ENCODE measurements around the gene HADHA. TPM values are rescaled to one million over a fixed set of nuclear protein-coding genes. Genes with fewer than 3 reads are reported as not detected.

HADHA gene
- total and polyA plus RNA-seq, 2 donors (not counting 1 experiment from before 2014, with no cell fraction given): 155 to 162 TPM

DNA sequence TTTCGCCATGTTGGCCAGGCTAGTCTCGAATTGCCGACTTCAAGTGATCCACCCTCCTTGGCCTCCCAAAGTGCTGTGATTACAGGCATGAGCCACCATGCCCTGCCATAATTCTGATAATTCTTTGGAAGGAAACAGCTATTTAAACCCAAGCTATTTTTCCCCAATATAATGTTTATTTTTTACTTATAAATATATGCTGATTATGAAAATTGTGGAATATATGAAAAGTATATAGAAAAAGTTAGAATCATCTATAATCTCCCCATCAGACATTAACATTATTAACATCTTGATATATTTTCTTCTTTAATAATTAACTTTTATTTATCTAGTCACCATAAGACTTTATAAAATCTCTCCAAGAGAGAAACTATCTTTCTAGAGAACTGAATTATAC is 41.5 kb upstream of the HADHA start:
- Histone ChIP-seq H3K4me3 (replicated peaks in 1 of 4; ENCODE audit: control extremely low read depth in 1 of 4, insufficient read depth in 1 of 4, low read depth in 3 of 4, low read length in 4 of 4) (no peak overlapping the region), H3K27ac (ENCODE audit: insufficient read depth, low read length) (no peak overlapping the region), H2AFZ (ENCODE audit: low read length) (no peak overlapping the region), H3K9me3 (ENCODE audit: control insufficient read depth, insufficient read depth, low read depth, low read length) (no peaks in the 10 kb centered on the region), H3K4me2 (ENCODE audit: extremely low read depth, insufficient read depth, low read length) (no peak overlapping the region), H3K27me3 (ENCODE audit: control insufficient read depth, insufficient read depth, low read length) (no peaks in the 10 kb centered on the region), H4K20me1 (ENCODE audit: control insufficient read depth, extremely low read depth, insufficient read depth, low read length) (no peaks in the 10 kb centered on the region), H3K9ac (ENCODE audit: insufficient read depth, low read length) (no peak overlapping the region), H3K79me2 (ENCODE audit: control insufficient read depth, insufficient read depth, low read length) (no peaks in the 10 kb centered on the region), H3K4me1 (ENCODE audit: control insufficient read depth, extremely low read depth, insufficient read depth, low read length) (no peaks in the 10 kb centered on the region), H3K36me3 (ENCODE audit: control insufficient read depth, insufficient read depth, low read length) (peaks cover 3% of the 10 kb centered on the region)
- no peak for DNase-seq (ENCODE audit: low read depth in 2 of 2)
- TF ChIP-seq, protein P1, sequence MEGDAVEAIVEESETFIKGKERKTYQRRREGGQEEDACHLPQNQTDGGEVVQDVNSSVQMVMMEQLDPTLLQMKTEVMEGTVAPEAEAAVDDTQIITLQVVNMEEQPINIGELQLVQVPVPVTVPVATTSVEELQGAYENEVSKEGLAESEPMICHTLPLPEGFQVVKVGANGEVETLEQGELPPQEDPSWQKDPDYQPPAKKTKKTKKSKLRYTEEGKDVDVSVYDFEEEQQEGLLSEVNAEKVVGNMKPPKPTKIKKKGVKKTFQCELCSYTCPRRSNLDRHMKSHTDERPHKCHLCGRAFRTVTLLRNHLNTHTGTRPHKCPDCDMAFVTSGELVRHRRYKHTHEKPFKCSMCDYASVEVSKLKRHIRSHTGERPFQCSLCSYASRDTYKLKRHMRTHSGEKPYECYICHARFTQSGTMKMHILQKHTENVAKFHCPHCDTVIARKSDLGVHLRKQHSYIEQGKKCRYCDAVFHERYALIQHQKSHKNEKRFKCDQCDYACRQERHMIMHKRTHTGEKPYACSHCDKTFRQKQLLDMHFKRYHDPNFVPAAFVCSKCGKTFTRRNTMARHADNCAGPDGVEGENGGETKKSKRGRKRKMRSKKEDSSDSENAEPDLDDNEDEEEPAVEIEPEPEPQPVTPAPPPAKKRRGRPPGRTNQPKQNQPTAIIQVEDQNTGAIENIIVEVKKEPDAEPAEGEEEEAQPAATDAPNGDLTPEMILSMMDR (conservative IDR thresholded peaks at IDR 0.05 in 1 of 2, IDR thresholded peaks at IDR 0.05 in 1 of 2; ENCODE audit: low read depth in 1 of 2, low read length in 2 of 2): no peak
- no peak for TF ChIP-seq EZH2 (IDR thresholded peaks at IDR 0.05; ENCODE audit: low read length, missing control alignments)

DNA sequence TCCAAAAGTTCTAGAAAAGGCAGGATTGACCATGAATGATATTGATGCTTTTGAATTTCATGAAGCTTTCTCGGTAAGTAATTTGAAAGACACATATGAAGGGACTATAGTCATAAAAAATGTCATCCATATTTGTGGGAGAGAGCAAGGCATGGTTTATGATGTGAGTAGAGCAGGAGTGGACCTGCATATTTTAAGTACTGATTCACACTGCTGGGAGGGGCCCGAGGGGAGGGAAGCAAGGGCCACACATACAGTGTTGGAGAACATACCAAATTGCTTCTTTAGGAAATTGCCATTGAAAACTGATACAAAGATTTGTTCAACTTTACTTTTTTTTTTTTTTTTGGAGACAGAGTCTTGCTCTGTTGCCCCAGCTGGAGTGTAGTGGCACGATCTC is 39.7 kb upstream of the HADHA start:
- H3K4me2 ChIP-seq (ENCODE audit: extremely low read depth, insufficient read depth, low read length): no peak overlapping the region

DNA sequence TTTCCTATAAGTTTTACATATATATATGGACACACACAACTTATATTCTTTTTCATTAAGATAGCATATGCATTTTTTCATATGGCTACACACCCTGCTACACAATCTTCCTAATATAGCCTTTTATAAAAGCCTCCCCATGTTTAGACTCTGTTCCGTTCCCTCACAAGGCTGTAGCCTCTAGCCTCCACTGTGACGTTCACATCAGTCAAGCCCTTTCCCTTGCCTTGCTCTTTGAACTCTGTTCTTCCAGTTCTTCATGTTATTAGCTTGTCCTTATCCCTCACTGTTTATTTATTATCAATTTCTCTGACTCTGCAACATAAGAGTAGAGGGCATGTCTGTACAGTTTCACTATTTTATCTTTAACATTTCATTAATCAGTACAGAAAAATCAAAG is 39.2 kb upstream of the HADHA start:
- H2AFZ ChIP-seq (ENCODE audit: low read length): no peak overlapping the region
- no peaks in the 10 kb centered on the region for H4K20me1 ChIP-seq (ENCODE audit: control insufficient read depth, extremely low read depth, insufficient read depth, low read length)
- H3K27me3 ChIP-seq (ENCODE audit: control insufficient read depth, insufficient read depth, low read length): no peaks in the 10 kb centered on the region
- no peak overlapping the region for H3K4me3 ChIP-seq (replicated peaks in 1 of 4; ENCODE audit: control extremely low read depth in 1 of 4, insufficient read depth in 1 of 4, low read depth in 3 of 4, low read length in 4 of 4)
- H3K79me2 ChIP-seq (ENCODE audit: control insufficient read depth, insufficient read depth, low read length): no peaks in the 10 kb centered on the region
- no peak overlapping the region for H3K27ac ChIP-seq (ENCODE audit: insufficient read depth, low read length)
- no peaks in the 10 kb centered on the region for H3K4me1 ChIP-seq (ENCODE audit: control insufficient read depth, extremely low read depth, insufficient read depth, low read length)
- H3K9me3 ChIP-seq (ENCODE audit: control insufficient read depth, insufficient read depth, low read depth, low read length): no peaks in the 10 kb centered on the region
- TF ChIP-seq, protein P1 (conservative IDR thresholded peaks at IDR 0.05 in 1 of 2, IDR thresholded peaks at IDR 0.05 in 1 of 2; ENCODE audit: low read depth in 1 of 2, low read length in 2 of 2): no peak
- TF ChIP-seq EZH2 (IDR thresholded peaks at IDR 0.05; ENCODE audit: low read length, missing control alignments): no peak
- H3K4me2 ChIP-seq (ENCODE audit: extremely low read depth, insufficient read depth, low read length): no peak overlapping the region
- H3K36me3 ChIP-seq (ENCODE audit: control insufficient read depth, insufficient read depth, low read length): peaks cover 4% of the 10 kb centered on the region
- H3K9ac ChIP-seq (ENCODE audit: insufficient read depth, low read length): no peak overlapping the region
- DNase-seq (ENCODE audit: low read depth in 2 of 2): no peak

More for the DNA sequence above, 39.7 kb upstream of the HADHA start:
- Histone ChIP-seq H3K4me3 (replicated peaks in 1 of 4; ENCODE audit: control extremely low read depth in 1 of 4, insufficient read depth in 1 of 4, low read depth in 3 of 4, low read length in 4 of 4) (no peak overlapping the region), H3K9me3 (ENCODE audit: control insufficient read depth, insufficient read depth, low read depth, low read length) (no peaks in the 10 kb centered on the region), H3K4me1 (ENCODE audit: control insufficient read depth, extremely low read depth, insufficient read depth, low read length) (no peaks in the 10 kb centered on the region), H4K20me1 (ENCODE audit: control insufficient read depth, extremely low read depth, insufficient read depth, low read length) (no peaks in the 10 kb centered on the region), H3K27me3 (ENCODE audit: control insufficient read depth, insufficient read depth, low read length) (no peaks in the 10 kb centered on the region), H3K36me3 (ENCODE audit: control insufficient read depth, insufficient read depth, low read length) (peaks cover 3% of the 10 kb centered on the region), H2AFZ (ENCODE audit: low read length) (no peak overlapping the region), H3K27ac (ENCODE audit: insufficient read depth, low read length) (no peak overlapping the region), H3K79me2 (ENCODE audit: control insufficient read depth, insufficient read depth, low read length) (no peaks in the 10 kb centered on the region), H3K9ac (ENCODE audit: insufficient read depth, low read length) (no peak overlapping the region)
- no peak for TF ChIP-seq EZH2 (IDR thresholded peaks at IDR 0.05; ENCODE audit: low read length, missing control alignments)
- TF ChIP-seq, protein P1 (conservative IDR thresholded peaks at IDR 0.05 in 1 of 2, IDR thresholded peaks at IDR 0.05 in 1 of 2; ENCODE audit: low read depth in 1 of 2, low read length in 2 of 2): no peak
- DNase-seq (ENCODE audit: low read depth in 2 of 2): peak; percentile 31 to 70
